GM21381 (cell line): ENCODE results near the gene ASTN2.

ENCODE experiments used
- ATAC-seq: cut with Tn5 transposase; IDR thresholded peaks from one replicate; pipeline ENCODE4 v1.9.1; 2021; ENCODE audit warnings: mild to moderate bottlenecking, moderate library complexity; ENCODE audit not compliant: unreplicated experiment

ASTN2 gene

DNA sequence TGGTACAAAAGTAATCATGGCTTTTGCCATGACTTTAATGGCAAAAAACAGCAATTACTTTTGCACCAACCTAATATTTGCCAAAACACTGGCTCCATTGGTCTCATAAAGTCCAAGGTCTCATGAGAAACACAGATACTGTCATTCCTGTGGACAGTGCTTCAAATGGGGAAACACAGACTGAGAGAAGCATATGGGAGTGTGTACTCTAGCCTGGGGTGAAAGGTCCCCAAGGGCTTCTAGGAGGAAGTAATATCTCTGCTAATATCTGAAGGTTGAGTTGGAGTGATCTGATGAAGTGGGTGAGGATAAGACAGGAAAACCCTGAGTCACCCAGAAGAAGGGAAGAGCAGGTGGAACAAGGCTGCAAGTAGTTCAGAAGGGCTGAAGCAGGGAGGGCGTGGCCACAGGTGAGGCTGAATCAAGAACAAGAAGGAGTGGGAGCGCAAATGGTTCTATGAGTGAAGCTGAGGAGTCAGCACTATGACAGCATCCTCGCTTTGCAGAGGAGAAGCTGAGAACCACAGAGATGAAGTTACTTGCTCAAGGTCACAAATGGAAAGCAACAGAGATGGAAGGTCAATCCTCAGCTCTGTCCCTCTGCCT is 164.1 kb downstream of the ASTN2 start:
- no peak for ATAC-seq

DNA sequence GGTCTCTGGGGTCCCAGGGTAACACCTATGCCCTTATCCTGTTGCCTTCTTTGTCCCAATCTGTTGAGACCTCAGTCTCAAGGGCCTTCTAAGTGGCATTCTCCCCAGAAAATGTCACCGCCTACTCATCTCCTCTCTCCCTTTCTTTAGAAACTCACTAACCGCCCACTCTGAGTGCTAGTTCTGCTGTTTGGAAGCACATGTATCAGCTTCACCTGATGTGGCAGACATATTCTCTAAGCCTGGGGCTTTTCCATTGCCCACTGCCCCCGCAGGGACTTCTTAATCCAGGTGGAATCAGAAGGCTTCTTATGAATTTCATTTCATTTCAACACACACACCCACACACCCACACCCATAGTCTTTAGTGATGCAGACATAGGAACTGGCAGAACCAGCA is 165.1 kb downstream of the ASTN2 start:
- no peak for ATAC-seq

DNA sequence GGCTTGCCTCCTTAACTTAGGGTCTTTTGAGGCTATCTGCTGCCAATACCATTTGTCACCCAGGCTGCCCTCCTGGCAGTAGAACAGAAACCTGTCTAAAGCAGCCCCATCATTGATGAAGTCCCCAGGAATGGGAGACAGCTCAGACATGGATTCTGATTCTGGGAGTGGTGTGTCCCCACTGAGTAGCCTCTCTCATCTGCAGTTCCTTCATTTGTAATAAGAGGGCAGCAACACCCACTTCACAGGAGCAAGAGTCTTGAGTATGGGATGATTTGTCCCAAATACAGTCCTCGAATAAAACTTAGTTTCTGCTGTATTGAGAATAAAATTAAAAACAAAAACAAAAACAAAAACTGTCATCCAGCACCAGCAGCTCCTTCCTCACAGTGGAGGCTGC is 167.6 kb downstream of the ASTN2 start:
- no peak for ATAC-seq

DNA sequence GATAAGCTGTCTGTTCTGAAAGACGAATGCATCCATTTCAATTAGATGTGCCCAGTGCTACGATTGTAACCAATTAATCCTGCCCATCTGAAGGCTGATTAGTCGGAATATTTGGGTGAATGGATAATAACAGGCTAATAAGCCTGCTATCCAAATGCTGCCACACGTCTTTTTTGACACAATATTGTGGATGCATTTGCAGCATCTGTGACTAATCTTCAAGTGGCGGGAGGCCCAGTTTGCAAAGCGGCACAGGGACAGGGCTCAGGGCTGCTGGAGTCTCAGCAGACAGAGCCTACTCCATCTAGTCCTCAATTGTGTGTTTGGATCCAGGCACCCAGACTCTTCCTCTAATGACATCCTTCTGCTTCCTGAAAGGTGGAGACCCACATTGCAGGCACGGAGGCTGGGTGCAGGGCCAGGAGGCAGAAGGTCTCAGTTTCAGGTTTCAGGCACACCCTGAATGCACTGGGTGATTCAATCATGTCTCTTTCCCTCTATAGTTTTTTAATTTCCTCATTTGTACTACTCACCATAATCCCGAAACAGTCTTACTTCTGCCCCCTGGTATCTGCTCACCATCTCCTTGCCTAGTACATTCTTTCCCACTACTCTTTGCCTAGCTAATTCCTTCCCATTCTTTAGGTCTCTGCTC is 169.6 kb downstream of the ASTN2 start:
- ATAC-seq: no peak

DNA sequence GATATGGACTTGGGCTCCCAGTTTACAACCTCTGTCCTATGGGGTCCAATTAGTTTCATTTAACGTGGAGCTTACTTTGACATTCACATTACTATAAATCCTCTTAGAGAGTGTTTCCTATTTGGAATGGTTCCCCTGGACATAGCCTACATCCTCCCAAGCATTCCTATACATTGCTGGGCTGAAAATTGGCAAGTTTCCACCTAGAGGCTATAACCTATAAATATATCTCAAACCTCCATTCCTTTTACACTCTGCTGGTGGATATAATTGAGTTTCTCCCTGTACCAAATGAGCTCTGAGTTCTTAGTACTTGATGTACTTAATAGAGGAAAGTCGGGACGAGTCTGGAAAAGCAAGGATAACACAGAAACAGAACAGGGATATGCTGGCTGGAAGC is 172.8 kb downstream of the ASTN2 start:
- no peak for ATAC-seq

DNA sequence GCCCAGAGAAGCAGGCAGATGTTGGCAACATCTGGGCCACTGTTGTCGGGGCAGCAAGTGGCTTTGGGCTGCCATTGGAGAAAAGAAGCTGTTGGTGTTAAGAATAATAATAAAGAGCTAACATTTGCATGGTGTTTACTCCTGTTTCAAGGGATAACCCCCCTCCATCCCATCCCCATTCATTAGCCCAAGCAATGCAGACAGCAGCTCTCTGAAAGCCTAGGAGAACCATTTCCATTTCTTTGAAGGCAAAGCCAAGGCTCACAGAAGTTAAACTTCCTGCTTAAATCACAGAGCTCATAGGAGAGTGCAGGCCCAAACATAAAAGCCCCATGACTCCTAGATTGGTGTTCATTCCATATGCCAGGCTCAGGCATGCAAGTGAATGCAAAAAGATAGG is 175.4 kb downstream of the ASTN2 start:
- no peak for ATAC-seq

DNA sequence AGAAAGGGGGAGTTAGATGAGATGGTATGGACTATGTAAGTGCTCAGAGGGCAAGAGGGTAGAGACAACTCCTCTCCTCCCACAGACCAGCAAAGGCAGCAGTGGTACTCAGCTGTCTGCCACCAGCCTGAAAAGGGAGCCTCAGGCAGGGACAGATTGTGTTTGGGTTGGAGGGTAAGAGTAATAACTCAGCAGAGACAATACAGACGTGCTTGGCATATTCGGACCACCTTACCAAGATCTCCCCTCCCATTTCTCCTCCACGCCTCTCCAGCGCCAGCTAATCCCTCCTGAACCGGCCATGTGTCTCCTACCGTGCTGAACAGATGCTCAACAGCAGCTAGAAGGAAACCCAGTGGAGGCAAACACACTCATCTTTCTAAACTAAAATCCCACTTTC is 180.8 kb downstream of the ASTN2 start:
- ATAC-seq: no peak

DNA sequence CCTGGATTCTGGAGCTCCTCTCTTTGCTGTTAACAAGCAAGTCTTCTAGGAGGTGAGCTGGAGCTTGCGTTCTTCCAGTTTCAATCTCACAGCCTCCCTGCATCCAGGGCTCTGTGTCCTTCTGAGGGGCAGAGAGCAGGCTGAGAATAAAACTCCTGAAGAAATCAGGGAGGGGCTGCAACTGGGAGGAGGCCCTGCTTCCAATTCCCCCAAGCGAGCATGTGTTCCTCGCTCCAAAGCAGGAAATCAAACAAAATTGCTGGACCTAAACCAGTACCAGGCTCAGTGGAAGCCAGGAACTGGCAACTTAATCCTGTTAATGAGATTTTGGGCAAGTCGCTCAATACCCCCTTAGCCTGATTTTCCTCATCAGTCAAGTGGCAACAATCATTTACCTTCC is 181.8 kb downstream of the ASTN2 start:
- no peak for ATAC-seq

DNA sequence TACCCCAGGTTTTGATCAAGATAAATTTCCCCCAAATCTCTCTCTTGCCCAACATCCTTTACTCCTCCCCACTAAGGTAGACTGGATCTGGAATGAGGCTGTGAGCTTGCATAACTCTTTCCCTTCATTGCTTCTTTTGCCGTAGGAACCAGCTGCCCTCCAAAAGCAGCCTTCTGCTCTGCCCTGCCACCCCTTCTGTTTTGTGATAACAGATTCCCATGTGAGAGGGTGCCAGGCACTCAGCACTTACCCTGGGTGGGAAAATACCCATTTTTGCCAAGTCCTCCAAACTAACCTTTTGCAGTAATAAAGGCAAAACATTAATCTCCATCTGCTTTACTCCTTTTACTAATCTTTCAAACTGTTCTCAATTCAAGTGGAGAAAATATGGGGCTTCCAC is 182.6 kb downstream of the ASTN2 start:
- ATAC-seq: no peak

DNA sequence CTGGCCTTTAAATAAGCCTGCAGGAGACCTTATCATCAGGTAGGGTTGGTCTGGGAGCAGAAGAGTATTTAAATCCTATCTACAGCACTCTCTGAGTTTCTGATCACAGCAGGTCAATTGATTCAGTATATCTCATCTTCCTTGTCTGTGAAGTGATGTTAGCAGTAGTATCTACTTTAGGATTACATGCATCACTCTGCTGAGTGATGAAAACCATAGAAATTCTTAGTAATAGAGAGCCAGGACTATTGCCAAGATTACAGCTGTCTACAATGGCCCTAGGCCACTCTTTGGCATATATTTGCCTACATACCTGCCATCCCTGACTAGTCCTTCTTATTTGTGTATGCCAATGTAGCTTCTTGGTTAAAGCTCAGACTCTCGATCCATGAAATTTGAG is 183.8 kb downstream of the ASTN2 start:
- ATAC-seq: no peak

DNA sequence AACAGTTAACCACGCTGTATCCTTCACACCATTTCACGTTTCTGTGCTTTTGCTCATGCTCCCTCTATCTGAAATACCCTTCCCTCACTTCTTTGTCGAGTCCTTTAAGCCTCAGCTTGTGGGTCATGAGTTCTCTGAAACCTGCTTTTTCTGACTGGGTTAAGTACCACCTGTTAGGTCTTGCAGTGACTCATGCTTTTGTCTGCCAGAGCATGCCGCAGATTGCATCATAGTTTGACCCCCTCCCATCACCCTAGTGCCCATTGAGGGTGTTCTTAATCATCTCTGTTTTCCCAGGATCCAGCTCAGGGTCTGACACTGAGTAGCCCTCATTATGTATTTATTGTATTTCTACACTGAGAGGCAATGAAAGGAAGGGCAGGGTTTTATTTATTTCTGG is 190.2 kb downstream of the ASTN2 start:
- no peak for ATAC-seq

DNA sequence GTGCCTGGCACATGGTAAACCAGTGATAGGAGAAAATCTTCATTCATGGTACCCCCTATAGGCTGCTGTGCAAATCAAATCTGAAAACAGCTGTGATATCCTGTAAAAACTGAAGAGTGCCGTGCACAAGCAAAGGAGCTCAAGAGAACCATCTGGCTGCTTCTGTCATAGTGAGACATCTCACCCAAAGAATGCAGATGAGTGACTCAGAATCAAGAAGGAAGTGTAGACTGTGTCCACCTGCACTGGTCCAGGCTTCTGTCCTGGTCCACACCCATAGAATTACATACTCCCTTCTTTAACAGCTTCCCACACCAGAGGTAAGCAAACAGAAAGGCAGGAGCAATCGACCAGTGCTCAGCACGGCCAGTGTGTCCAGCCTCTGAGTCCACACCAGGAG is 195.9 kb downstream of the ASTN2 start:
- ATAC-seq: no peak

DNA sequence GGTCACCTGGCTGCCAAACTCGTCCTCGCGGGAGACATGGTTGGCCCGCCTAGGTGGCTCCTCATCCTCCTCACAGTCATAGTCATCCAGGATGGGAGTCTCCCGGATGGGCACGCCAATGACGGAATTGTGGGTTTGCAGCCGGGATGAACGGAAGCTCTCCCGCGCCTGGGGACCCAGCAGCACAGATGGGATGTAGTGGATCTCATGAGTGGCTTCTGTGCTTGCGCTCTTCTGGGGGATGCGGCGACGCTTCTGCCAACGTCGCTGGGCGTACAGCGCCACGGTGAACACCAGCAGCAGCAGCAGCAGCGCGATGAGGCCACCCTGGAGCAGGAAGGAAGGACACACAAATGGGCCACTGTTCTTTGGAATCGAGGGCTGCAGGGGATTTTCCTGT is 200.4 kb downstream of the ASTN2 start:
- ATAC-seq: no peak

DNA sequence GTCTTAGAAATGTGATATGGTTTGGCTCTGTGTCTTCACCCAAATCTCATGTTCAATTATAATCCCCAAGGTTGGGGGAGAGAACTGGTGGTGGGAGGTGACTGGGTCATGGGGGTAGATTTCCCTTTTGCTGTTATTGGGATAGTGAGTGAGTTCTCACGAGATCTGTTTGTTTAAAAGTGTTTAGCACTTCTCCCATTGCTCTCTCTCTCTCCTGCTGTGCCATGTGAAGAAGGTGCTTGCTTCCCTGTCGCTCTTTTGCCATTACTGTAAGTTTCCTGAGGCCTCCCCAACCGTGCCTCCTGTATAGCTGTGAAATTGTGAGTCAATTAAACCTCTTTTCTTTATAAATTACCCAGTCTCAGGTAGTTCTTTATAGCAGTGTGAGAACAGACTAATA is 203.6 kb downstream of the ASTN2 start:
- ATAC-seq: no peak

DNA sequence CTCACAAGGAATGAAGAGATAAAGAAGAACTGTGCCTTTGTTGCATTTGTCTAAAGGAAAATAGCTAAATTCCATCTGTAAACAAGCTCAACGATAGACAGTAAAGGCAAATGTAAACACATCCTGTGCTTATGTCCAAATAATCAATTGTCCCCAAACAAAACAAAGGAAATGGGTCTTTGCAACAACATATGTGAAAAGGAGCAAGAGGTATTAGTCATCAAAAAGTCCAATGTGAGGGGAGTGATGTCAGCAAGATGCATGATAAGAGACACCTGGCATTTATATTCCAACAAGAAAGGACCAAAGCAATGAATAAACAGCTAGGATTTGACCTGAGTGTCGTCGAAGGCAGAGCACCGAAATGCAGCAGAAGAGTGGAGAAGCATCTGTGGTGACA is 209.1 kb downstream of the ASTN2 start:
- ATAC-seq: no peak

DNA sequence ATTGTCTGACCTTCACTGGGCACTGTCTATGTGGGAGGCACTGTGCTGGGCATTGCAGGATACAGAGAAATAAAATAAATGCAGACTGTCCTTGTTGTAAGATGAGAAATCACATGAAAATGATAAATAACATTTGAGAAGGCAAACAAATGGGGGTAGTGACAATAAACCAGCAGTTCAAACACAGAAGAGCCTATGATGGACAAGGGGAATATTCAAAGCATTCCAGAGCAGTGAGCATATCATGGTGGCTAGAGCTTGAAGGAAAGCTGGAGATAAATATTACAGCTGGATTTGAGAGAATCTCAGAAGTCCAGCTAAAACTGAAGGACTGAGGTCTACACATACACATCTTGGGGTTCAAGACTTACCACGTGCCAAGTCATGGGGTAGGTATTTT is 209.9 kb downstream of the ASTN2 start:
- no peak for ATAC-seq

DNA sequence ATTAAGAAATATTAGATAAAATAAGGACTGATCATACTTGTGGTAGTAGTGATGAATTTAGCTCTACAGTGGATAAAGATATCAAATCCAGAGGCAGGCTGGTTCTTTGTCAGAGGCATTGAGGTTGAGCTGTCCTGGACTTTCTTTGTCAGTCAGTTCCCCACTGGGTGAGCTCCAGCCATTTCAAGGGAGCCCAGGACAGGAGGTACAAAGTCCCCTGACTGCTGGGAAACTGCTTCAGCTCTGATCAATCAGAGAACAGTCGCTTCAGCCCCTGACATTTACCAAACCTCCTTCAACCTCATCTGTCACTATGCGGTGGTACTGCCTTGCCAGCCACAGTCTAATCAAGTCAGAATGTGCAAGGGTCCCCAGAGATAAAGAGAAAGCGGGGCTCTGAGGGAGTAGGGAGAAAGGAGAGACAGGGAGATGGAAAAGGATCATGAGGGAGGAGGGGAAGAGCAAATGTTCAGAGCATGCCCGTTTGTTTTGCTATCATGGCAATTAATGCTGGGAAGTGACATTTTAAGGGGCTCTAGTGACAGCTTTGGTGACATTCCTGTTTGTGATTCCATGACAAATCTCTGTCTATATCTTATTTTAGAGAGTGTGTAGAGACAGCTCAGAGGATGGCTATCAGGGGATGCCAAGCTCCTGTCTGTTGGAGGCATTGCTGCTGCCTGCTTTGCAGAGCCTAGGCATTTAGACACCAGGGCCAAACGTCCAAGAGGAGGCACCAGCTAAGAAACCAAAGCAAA is 223.2 kb downstream of the ASTN2 start:
- ATAC-seq: no peak

DNA sequence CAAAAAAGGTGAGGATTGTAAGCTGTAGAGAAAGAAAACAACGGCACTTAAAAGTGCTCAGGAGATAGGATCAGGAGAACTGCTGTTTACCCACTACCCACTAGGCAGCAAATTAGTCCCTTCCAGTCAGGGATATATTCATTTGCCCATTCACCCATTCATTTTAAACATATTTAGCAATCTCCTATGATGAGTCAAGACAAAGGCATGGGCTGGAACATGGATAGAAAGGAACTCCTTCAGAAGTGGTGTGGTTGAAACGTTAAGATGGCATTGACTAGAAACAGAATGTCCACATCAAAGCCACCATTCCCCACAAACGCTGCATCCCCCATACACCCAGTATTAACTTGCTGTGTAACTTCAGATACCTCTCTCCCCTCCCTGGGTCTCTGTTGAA is 225.7 kb downstream of the ASTN2 start:
- ATAC-seq: no peak

DNA sequence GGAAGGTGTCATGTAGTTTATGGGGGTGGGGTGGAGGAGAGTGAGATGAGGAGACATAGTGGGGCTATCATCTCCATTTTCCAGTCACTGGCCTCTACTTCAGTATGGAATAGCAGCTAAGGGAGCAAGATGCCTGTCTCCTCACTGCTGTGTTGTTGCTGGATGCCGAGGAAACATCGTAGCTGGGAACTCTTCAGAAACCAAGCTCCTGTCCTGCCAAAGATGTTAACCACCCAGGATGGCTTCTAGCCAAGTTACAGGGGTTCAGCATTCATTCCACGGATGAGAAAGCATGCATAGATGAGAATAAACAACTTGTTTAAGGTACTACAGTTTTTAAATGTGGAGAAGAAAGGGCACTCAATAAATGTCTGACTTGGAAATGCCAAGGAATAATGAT is 226.5 kb downstream of the ASTN2 start:
- no peak for ATAC-seq

DNA sequence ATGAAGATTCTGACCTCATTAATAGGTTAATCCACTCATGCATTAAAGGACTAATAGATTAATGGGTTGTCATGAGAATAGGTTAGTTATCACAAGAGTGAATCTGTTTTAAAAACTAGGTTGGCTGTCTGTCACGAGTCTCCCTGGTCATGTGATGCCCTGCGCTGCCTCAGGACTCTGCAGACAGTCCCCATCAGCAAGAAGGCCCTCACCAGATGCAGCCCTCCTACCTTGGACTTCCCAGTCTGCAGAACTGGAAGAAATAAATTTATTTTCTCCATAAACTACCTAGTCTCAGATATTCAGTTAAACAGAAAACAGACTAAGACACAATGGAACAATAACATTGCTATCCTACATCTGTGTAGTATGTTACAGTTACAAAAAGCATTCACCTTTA is 227.4 kb downstream of the ASTN2 start:
- no peak for ATAC-seq

DNA sequence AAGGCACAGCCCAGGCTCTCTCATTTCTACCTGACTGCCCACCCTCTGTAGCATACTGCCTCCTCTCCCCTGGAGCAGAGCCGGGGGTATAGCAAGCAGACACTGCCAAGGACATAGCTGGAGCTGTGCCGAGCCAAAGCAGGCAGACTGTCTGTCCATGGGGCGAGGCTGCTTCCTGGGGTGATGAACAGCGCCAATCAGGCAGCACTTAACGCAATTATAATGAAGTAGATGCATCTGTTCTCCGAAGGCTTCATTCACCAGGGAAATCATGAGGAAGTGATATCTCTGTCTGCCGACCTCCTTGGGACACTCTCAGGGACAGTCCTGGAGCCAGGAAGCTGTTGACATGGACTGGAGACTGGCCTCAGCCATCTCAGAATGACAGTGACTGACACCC is 230.7 kb downstream of the ASTN2 start:
- no peak for ATAC-seq

DNA sequence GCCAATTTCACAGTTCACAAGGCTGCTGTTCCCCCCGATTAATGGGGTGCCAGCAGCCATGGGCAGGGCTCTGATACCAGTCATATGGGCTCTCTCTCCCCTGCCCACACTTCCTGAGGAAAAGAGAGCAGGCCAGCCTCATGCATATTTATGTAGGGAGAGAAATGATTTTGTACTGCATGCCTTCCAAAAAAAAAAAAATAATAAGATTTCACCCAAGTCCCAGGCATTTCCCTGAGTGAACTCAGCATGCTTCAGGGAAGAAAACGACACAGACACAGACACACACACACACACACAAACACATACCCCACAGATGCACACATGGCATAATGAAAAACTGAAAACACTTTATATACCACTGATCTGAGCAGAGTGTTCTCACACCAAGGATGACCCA is 232.8 kb downstream of the ASTN2 start:
- no peak for ATAC-seq
